Natural killer cell (primary cell): Measurements from ENCODE around the gene CAPG. TPM values are rescaled to one million over a fixed set of nuclear protein-coding genes. Genes with fewer than 3 reads are reported as not detected.

Experiments
- ATAC-seq, 3 donors: fragments of 150-1000 bp in 2 of 3; fragments of 200-7000 bp in 1 of 3; cut with Tn5 transposase; 1 replicate in 1 of 3; 2 replicates in 2 of 3; pipeline ENCODE4 v1.10.0; 2021; ENCODE audit warnings: mild to moderate bottlenecking in 2 of 3, moderate library complexity in 2 of 3
- DNase-seq, 2 donors: peaks; one replicate each; pipeline versions ENCODE4 v3.0.0 to v3.0.0-alpha.2; 2013 to 2021; ENCODE audit warnings: mixed read lengths in 1 of 2
- H3K27ac ChIP-seq: one replicate; pipeline ENCODE4 v1.5.1; 2013; ENCODE audit warnings: mild to moderate bottlenecking, low read length
- H3K27me3 ChIP-seq: one replicate; pipeline ENCODE4 v1.6.1; 2013; ENCODE audit warnings: low read length; ENCODE audit not compliant: control insufficient read depth, insufficient read depth
- H3K36me3 ChIP-seq: one replicate; pipeline ENCODE4 v1.6.1; 2013; ENCODE audit warnings: low read length; ENCODE audit not compliant: control insufficient read depth, insufficient read depth
- H3K4me1 ChIP-seq: one replicate; pipeline ENCODE4 v1.6.1; 2013; ENCODE audit warnings: low read length; ENCODE audit not compliant: control insufficient read depth, insufficient read depth
- H3K4me3 ChIP-seq: one replicate; pipeline ENCODE4 v1.5.1; 2013; ENCODE audit warnings: low read length
- H3K9me3 ChIP-seq: one replicate; pipeline ENCODE4 v1.6.1; 2013; ENCODE audit warnings: low read length; ENCODE audit not compliant: control insufficient read depth, insufficient read depth
- H3K27ac Mint-ChIP-seq, 2 donors: one replicate each; pipeline ENCODE4 v1.8.0; 2022; ENCODE audit warnings: mild to moderate bottlenecking in 2 of 2, mixed read lengths in 2 of 2, moderate library complexity in 1 of 2
- H3K27me3 Mint-ChIP-seq, 2 donors: one replicate each; pipeline ENCODE4 v1.8.0; 2022; ENCODE audit warnings: low read depth in 2 of 2, mixed read lengths in 2 of 2
- H3K36me3 Mint-ChIP-seq: one replicate; pipeline ENCODE4 v1.8.0; 2022; ENCODE audit warnings: mixed read lengths
- H3K4me1 Mint-ChIP-seq, 2 donors: one replicate each; pipeline ENCODE4 v1.8.0; 2022; ENCODE audit warnings: mixed read lengths in 2 of 2
- H3K4me3 Mint-ChIP-seq: one replicate; pipeline ENCODE4 v1.8.0; 2022; ENCODE audit warnings: mild to moderate bottlenecking, moderate library complexity, mixed read lengths
- H3K9me3 Mint-ChIP-seq, 2 donors: one replicate each; pipeline ENCODE4 v1.8.0; 2022; ENCODE audit warnings: mixed read lengths in 2 of 2
- CTCF ChIP-seq: fragments of 200-600 bp; IDR thresholded peaks from one replicate; pipeline ENCODE4 v1.8.0; 2022; ENCODE audit warnings: antibody characterized with exemption
- WGBS: methylation state at CpG from one replicate; pipeline ENCODE4 v1.1.7; 2013; ENCODE audit warnings: missing lambda C conversion rate; ENCODE audit not compliant: insufficient coverage; 5-methylcytosine and 5-hydroxymethylcytosine counted together
- intact Hi-C: fragments of 100-400 bp; cut with micrococcal nuclease; formaldehyde crosslinking; loops from one replicate; pipeline ENCODE4 v1.14.2; 2022
- total RNA-seq, 4 donors: library from RNA; stranded (reverse); fragments of 120-200 nt in 1 of 4; gene quantifications; one replicate each; pipeline versions ENCODE4 v1.2.3 to v1.2.4, GENCODE V29; 2013 to 2022

The CAPG gene
- total RNA-seq, 3 donors from 2014 or later (not counting 1 experiment from before 2014, with no cell fraction given) = 10.6 to 50.3 (median 19.3) TPM

- ATAC-seq (no peak), DNase-seq (no peak)
- H3K27ac Mint-ChIP-seq = no peak overlapping the region
- H3K36me3 Mint-ChIP-seq = no peaks in the 10 kb centered on the region
- Histone ChIP-seq H3K4me3 (no peak overlapping the region), H3K36me3 (no peaks in the 10 kb centered on the region), H3K9me3 (no peaks in the 10 kb centered on the region), H3K27me3 (no peaks in the 10 kb centered on the region), H3K27ac (no peak overlapping the region), H3K4me1 (peaks cover 20% of the 10 kb centered on the region)
- H3K9me3 Mint-ChIP-seq = no peaks in the 10 kb centered on the region
- no peaks in the 10 kb centered on the region for H3K27me3 Mint-ChIP-seq
- intact Hi-C loops = no loop called here
- no peak for TF ChIP-seq CTCF
- WGBS = 58% methylated on average over 4 of the region's 8 CpGs
- peaks cover 5 to 21% of the 10 kb centered on the region in 2 donors for H3K4me1 Mint-ChIP-seq
- H3K4me3 Mint-ChIP-seq = no peak overlapping the region
Observed at GRCh38 chr2:85434696-85435095, 24.5 kb upstream of the CAPG start.

- Mint-ChIP-seq H3K4me1 (peaks cover 5 to 24% of the 10 kb centered on the region in 2 donors), H3K4me3 (no peak overlapping the region), H3K27ac (peak overlapping the region in 1 of 2 donors; percentile 44), H3K27me3 (no peaks in the 10 kb centered on the region), H3K36me3 (no peaks in the 10 kb centered on the region), H3K9me3 (no peaks in the 10 kb centered on the region)
- Histone ChIP-seq H3K9me3 (no peaks in the 10 kb centered on the region), H3K36me3 (no peaks in the 10 kb centered on the region), H3K27me3 (no peaks in the 10 kb centered on the region), H3K4me1 (peaks cover 18% of the 10 kb centered on the region), H3K27ac (no peak overlapping the region), H3K4me3 (no peak overlapping the region)
- DNase-seq = no peak
- TF ChIP-seq CTCF = no peak
- 87% methylated on average over 6 of the region's 6 CpGs for WGBS
- intact Hi-C loops = no loop called here
- no peak for ATAC-seq
Observed at GRCh38 chr2:85433511-85434089, 23.4 kb upstream of the CAPG start.

GRCh38 chr2:85431570-85432205 is 21.5 kb upstream of the CAPG start:
- no peaks in the 10 kb centered on the region for H3K27me3 Mint-ChIP-seq
- no peak overlapping the region for H3K27ac Mint-ChIP-seq
- no peak overlapping the region for H3K4me3 ChIP-seq
- DNase-seq (no peak), ATAC-seq (no peak)
- no peaks in the 10 kb centered on the region for H3K36me3 ChIP-seq
- no peaks in the 10 kb centered on the region for H3K9me3 ChIP-seq
- H3K27me3 ChIP-seq = no peaks in the 10 kb centered on the region
- H3K4me3 Mint-ChIP-seq = no peak overlapping the region
- peaks cover 0 to 11% of the 10 kb centered on the region in 2 donors for H3K4me1 Mint-ChIP-seq
- H3K4me1 ChIP-seq = peaks cover 6% of the 10 kb centered on the region
- no peak for TF ChIP-seq CTCF
- H3K36me3 Mint-ChIP-seq = no peaks in the 10 kb centered on the region
- no peak overlapping the region for H3K27ac ChIP-seq
- no peaks in the 10 kb centered on the region for H3K9me3 Mint-ChIP-seq
- intact Hi-C loops = no loop called here
- 94% methylated on average over 10 of the region's 10 CpGs for WGBS
